Measurements from ENCODE around the gene NSD1. TPM values are rescaled to one million over a fixed set of nuclear protein-coding genes. Genes with fewer than 3 reads are reported as not detected.
A peak's percentile ranks its signal among the peaks of the same experiment; 100 is the strongest.

The NSD1 gene
- total and polyA plus RNA-seq, 7 donors: 3.0 to 41.5 (median 34.6) TPM

- DNase-seq: no peak
- Histone ChIP-seq H3K4me1 (peaks cover 0 to 20% (median 16%) of the 10 kb centered on the region in 4 donors), H3K4me3 (no peak overlapping the region), H3K27me3 (no peaks in the 10 kb centered on the region), H3K9me3 (no peaks in the 10 kb centered on the region), H3K27ac (no peak overlapping the region), H3K36me3 (peaks cover 0 to 4% (median 1%) of the 10 kb centered on the region in 4 donors)
- 76 to 94% methylated on average over 3 of the region's 3 CpGs for WGBS, 2 donors
- intact Hi-C loops (cut with DNase I): loop anchor here (10.0 kb wide), 1 partner anchor 199 kb away; the partner anchor contains the start of gene DDX41
- TF ChIP-seq POLR2AphosphoS5 (IDR thresholded peaks at IDR 0.05) (no peak), EP300 (IDR thresholded peaks at IDR 0.05) (no peak)
Measured at GRCh38 chr5:177316005-177316404, 182.4 kb downstream of the NSD1 start.

GRCh38 chr5:177317959-177318377, 184.4 kb downstream of the NSD1 start:
- H3K4me3 ChIP-seq: no peak overlapping the region
- intact Hi-C loops (cut with DNase I): loop anchor here (10.0 kb wide), 1 partner anchor 197 kb away; the partner anchor contains the start of gene DDX41
- DNase-seq: peak; percentile 82

GRCh38 chr5:177319913-177320588, 186.5 kb downstream of the NSD1 start:
- Histone ChIP-seq H3K27me3 (no peaks in the 10 kb centered on the region), H3K4me3 (no peak overlapping the region), H3K36me3 (peaks cover 0 to 4% (median 2%) of the 10 kb centered on the region in 4 donors), H3K4me1 (no peaks in the 10 kb centered on the region), H3K9me3 (no peaks in the 10 kb centered on the region), H3K27ac (no peak overlapping the region)
- WGBS, 2 donors: 85 to 93% methylated on average over 14 of the region's 14 CpGs
- intact Hi-C loops (cut with DNase I): loop anchor here (10.0 kb wide), 1 partner anchor 195 kb away; the partner anchor contains the start of gene DDX41
- no peak for DNase-seq
- TF ChIP-seq CTCF (IDR thresholded peaks at IDR 0.05): no peak
- TF ChIP-seq POLR2AphosphoS5 (IDR thresholded peaks at IDR 0.05): no peak
- TF ChIP-seq POLR2A (IDR thresholded peaks at IDR 0.05): no peak

More at GRCh38 chr5:177317959-177318377, 184.4 kb downstream of the NSD1 start:
- H3K27me3 ChIP-seq: no peaks in the 10 kb centered on the region
- whole genome bisulfite sequencing, 2 donors: 28 to 37% methylated on average over 7 of the region's 7 CpGs
- H3K27ac ChIP-seq: no peak overlapping the region
- no peaks in the 10 kb centered on the region for H3K9me3 ChIP-seq
- TF ChIP-seq POLR2AphosphoS5 (IDR thresholded peaks at IDR 0.05) (no peak), EP300 (IDR thresholded peaks at IDR 0.05) (no peak), CTCF (IDR thresholded peaks at IDR 0.05) (peak; percentile 31 to 86 (median 70)), POLR2A (IDR thresholded peaks at IDR 0.05) (no peak)
- H3K4me1 ChIP-seq: peaks cover 0 to 2% (median 0%) of the 10 kb centered on the region in 4 donors
- H3K36me3 ChIP-seq: peaks cover 0 to 4% (median 2%) of the 10 kb centered on the region in 4 donors

GRCh38 chr5:177320879-177321278, 187.3 kb downstream of the NSD1 start:
- TF ChIP-seq CTCF (IDR thresholded peaks at IDR 0.05) (no peak), EP300 (IDR thresholded peaks at IDR 0.05) (no peak), POLR2AphosphoS5 (IDR thresholded peaks at IDR 0.05) (no peak), POLR2A (IDR thresholded peaks at IDR 0.05) (no peak)
- Histone ChIP-seq H3K4me1 (no peaks in the 10 kb centered on the region), H3K36me3 (peaks cover 0 to 4% (median 2%) of the 10 kb centered on the region in 4 donors), H3K27ac (no peak overlapping the region), H3K9me3 (no peaks in the 10 kb centered on the region), H3K4me3 (no peak overlapping the region), H3K27me3 (no peaks in the 10 kb centered on the region)
- intact Hi-C loops (cut with DNase I): no loop called here
- WGBS, 2 donors: 69 to 94% methylated on average over 7 of the region's 7 CpGs
- no peak for DNase-seq

GRCh38 chr5:177325868-177326381, 192.4 kb downstream of the NSD1 start:
- H3K9me3 ChIP-seq: no peaks in the 10 kb centered on the region
- no peaks in the 10 kb centered on the region for H3K27me3 ChIP-seq
- H3K36me3 ChIP-seq: peaks cover 0 to 22% (median 12%) of the 10 kb centered on the region in 4 donors
- H3K27ac ChIP-seq: no peak overlapping the region
- no peak for TF ChIP-seq POLR2A (IDR thresholded peaks at IDR 0.05)
- no peak for TF ChIP-seq POLR2AphosphoS5 (IDR thresholded peaks at IDR 0.05)
- no peak for TF ChIP-seq CTCF (IDR thresholded peaks at IDR 0.05)
- no peak for TF ChIP-seq EP300 (IDR thresholded peaks at IDR 0.05)
- no peak overlapping the region for H3K4me3 ChIP-seq
- H3K4me1 ChIP-seq: no peaks in the 10 kb centered on the region
- 8 to 76% methylated on average over 1 of the region's 1 CpG for WGBS, 2 donors
- no peak for DNase-seq
- intact Hi-C loops (cut with DNase I): no loop called here

Data from sigmoid colon (tissue), 7 donors.